ENCODE measurements around the gene ANO10.

Gene ANO10

DNA sequence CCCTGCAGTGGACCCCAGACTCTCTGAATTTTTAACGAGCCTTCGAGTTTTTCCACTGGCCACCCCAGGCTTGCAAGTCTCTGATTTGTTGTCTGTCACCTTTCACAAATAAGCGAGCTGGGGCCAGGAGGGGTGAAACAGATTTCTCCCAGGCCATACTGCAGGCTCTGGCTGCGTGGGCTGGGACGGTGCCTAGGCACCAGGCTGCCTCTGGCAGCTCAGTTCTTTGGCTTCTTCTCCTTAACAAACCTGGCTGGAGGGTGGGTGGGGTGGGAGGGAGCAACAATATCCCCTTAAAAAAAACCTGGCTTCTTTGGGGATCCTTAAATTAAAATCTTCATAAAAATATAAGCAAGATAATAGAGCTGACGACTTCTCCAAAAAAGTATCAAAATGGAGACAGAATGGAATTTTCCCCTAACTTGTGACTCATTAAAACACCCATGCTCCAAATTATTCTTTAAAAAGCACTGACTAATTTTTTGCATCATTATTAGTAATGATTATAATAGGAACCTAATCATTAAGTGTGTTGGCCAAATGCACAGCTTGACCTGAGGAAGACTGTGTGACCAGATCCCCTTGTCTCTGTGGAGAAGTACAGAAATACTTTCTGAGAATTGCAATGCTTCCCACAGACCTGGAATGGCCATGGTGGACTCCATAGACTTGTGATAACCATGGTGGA, 251.4 kb downstream of the ANO10 start:
- DNase-seq, result no peak

GRCh38 chr3:43369404-43370292, 252.2 kb downstream of the ANO10 start:
- DNase-seq, result no peak

DNA sequence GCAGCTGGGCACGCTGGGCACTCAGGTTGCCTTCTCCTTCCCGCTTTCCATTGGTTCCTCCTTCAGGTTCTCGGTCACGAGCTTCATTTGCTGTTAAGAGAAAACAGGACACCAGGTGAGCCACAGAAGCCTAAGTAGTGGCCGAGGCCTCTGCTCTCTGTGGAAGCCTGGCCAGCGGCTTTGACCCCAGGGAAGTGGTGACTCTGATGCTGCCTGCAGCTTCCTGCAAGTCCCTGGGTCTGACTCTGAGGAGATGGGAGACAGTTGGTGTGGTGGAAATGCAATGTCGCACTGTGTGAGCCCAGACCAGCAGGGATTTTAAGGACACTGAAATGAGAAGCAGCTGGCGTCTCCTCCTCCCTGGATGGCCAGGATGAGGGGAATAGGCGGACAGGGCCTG, 254.9 kb downstream of the ANO10 start:
- DNase-seq, result no peak

DNA sequence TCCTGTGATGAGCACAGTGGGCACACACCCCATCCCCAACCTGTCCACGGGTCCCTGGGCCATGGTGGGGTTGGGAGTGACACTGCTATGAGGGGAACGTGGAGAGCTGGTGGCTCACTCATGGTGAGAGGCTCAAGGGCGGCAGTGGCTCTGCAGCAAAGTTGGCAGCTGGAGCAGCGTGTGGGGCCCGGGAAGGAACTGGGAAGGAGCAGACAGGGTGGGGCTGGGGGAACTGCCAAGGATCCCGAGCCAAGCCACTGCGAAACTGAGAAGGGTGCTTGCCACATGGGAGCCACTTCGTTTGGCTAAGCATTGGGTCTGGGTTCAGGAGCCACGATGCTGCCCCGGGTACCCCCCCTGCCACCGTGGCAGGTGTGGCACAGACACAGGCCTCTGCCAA, 255.3 kb downstream of the ANO10 start:
- no peak for DNase-seq

DNA sequence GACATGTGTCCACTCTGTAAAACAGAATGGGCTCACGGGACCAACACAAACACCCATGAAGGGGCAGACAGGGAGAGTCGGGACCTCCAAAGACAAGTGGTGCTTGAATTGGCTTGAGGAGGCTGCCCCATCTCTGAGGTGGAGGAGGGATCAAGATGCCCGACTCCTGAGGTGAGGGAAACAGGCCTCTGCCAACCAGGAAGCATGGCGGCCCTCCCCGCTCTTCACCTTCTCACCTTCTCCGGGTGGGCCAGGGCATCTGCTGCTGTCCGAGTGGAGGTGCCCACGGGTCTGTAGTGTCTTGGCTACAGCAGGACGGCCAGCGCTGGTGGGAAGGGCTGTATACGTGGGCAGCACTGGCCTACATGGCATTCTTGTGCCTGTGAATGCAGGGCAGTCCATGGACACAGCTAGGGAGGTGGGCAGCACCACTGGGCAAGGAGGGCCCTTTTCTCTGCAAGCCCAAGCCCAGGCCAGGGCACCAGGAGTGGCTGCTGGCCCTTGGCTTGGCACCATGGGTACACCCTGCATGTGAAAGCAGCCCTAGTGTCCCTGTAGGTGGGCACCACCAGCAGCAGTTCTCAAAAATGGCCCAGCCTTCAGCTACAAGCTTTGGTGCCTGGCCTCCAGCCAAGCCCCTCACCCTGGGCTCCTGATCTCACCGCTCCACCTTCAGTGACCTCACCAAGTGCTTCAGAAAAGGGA, 256.1 kb downstream of the ANO10 start:
- no peak for DNase-seq

GRCh38 chr3:43364926-43365325, 256.9 kb downstream of the ANO10 start:
- DNase-seq, result no peak

GRCh38 chr3:43364494-43364893, 257.3 kb downstream of the ANO10 start:
- DNase-seq, result no peak

GRCh38 chr3:43363621-43364266, 258.1 kb downstream of the ANO10 start:
- no peak for DNase-seq

DNA sequence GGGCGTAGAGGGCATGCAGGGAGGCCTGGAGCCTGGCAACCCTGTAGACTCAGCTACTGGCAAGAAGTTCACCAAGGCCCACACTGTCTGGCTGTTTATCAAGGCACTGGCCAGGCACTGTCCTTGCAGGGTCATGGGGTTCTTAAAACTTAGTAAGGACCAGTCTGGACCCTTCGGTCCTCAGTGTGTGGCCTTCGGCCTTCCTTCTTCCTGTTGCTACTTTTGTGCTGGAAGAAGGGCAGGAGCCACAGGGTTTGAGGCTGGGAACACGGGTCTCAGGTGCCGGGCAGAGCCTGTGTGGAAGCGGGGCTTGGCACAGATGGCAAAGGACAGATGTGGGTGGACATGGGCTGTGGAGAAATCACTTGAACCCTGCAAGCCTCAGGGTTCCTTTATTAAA, 258.9 kb downstream of the ANO10 start:
- DNase-seq, result no peak

GRCh38 chr3:43362183-43362582, 259.6 kb downstream of the ANO10 start:
- no peak for DNase-seq

- DNase-seq, result no peak
Observed at GRCh38 chr3:43361077-43361476, 260.7 kb downstream of the ANO10 start.

DNA sequence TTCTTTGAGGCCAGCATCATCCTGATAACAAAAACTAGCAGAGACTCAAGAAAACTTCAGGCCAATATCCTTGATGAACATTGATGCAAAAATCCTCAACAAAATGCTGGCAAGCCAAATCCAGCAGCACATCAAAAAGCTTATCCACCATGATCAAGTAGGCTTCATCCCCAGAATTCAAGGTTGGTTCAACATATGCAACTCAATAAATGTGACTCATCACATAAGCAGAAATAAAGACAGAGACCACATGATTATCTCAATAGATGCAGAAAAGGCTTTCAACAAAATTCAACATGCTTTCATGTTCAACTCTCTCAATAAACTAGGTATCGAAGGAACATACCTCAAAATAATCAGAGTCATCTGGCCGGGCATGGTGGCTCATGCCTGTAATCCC, 265.8 kb downstream of the ANO10 start:
- DNase-seq, result peak in 1 of 5 experiments; percentile 30

DNA sequence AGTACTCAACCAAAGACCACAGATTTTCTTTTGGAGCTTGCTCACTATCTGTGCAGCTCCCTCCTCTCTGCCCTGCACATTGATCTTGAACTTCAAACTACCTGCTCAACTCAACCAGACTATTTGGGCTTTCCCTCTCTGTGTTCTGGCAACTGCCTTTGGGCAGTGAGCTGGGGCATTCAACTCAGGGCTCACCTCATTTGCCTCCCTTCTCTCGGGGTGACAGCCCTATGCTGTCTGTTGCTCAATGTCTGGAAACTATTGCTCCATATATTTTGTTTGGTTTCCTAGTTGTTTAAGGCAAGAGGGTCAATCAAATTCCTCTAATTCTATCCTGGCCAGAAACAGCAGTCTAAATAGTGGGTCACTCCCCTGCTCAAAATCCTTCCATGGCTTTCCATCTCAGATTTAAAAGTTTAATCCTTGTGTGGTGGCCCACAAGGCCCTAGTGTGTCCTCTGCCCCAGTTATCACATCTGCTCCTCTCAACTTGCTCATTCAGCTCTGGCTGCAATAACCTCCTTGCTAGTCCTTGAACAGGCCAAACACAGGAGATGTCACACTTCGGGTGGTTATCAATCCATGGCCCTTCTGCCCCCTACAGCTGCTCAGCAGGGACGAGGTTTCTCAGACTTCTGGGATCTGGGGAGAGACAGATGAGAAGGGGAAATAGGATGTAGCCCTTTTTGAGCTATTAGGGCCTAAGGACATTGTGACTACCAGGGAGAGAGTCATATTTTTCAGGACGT, 267.7 kb downstream of the ANO10 start:
- no peak for DNase-seq

- no peak for DNase-seq
Observed at GRCh38 chr3:43353393-43353792, 268.4 kb downstream of the ANO10 start.

DNA sequence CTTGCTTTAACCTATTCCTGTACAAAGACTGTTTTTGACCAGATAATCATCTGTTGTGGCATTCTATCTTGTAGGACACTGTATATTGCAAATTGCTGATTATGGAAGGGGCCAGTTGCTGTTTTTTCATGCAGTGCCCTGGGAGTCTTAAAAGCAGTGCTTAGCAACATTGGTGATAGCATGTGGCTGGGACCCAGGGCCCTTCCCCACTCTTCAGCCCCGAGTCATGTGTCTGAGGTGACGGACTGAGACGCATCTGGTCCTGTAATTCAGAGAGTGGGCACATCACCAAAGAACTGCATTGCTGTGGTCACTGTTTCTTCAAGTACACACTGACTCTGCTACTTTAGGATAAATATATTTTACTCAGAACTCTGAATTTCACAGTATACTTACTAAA, 272.1 kb downstream of the ANO10 start:
- DNase-seq, result no peak

GRCh38 chr3:43348852-43349574, 272.8 kb downstream of the ANO10 start:
- DNase-seq, result no peak

DNA sequence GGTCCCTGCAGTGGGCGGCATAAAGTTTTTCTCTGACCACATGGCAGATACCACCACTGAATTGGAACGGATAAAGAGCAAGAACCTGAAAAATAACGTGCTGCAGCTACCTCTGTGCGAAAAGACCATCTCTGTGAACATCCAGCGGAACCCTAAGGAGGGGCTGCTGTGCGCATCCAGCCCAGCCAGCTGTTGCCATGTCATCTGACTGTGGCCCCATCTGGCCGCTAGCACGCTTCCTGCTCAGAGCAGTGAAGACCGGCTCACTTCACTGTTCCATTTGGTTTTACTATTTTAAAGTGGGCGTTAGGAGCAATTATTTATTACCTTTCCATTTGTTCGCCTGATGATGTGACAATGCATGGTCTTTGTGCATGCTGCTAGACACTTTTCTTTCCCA, 273.5 kb downstream of the ANO10 start:
- DNase-seq, result no peak

DNA sequence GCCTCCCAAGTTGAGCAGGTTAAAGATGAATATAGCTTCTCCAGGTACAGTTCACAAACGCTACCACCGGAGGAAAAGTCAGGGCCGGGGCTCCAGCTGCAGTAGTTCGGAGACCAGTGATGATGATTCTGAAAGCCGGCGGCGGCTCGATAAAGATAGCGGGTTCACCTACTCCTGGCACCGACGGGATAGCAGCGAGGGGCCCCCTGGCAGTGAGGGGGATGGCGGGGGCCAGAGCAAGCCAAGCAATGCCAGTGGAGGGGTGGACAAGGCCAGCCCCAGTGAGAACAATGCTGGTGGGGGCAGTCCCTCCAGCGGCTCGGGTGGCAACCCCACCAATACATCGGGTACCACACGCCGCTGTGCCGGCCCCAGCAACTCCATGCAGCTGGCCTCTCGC, 274.0 kb downstream of the ANO10 start:
- DNase-seq, result no peak

DNA sequence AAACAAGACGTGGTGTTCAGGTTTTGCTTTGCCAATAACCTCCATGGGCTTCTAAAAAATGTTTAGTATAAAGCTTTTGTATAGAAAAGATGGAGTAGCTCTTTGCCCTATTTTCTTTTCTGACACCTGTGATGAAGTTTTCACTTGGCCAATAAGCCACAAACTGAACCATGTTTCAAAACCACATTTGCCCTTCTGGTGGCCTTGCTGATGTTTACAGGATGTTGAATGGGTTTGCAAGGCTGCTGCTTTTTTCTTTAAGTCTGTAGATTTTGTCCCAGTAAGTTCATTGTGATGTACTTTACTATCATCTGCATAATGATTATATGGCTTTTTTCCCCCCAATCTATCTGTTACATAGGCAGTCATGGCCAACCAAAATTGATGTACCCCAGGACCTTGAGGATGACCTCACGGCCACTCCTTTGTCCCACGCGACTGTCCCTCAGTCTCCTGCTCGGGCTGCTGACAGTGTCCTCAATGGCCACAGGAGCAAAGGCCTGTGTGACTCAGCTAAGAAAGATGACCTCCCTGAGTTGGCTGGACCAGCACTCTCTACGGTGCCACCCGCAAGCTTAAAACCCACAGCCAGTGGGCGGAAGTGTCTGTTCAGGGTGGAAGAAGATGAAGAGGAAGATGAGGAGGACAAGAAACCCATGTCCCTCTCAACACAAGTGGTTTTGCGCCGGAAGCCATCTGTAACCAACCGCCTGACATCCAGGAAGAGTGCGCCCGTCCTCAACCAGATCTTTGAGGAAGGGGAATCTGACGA, 274.6 kb downstream of the ANO10 start:
- DNase-seq, result peak in 2 of 5 experiments; percentile 82 to 86

DNA sequence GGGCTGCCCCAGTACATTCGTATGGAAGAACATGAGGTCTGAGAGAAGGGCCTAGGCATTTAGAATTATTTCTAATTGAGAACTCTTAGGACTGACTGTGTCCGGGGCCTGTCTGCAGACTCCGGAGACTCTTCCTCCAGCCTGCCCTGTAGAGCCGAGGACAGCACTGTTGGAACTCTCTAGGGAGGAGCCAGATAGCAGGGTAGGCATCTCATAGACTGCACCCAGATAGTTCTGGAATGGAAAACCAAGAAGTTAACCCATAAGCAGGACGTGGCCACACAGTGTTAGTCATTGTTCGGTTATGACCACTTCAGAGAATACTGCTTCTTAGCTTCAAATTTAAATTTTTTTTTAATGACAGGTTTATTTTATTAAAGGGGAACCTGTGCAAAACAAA, 275.9 kb downstream of the ANO10 start:
- peak in 1 of 5 experiments; percentile 35 for DNase-seq

DNA sequence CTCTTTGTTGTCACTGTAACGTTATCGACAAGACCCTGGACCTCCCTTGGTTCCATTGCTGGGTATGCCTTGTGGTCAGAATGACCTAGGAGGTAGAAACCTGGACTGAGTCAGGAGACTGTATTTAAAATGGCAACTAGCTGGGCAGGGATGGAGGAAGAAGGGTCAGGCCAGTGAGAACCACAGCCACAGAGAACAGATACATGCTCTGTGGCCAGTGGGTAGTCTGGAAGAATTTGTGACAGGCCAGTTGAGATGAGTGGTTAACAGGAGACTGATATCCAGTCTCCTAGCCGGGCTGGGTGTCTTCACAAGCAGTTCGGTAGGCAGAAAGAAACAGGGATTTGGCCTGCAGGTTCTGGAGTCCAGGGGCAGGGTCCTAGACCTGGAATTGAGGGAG, 276.6 kb downstream of the ANO10 start:
- DNase-seq, result no peak

All from T-helper 2 cell (primary cell).